Measurements from ENCODE around the gene PPP1R13B.

The PPP1R13B gene

DNA sequence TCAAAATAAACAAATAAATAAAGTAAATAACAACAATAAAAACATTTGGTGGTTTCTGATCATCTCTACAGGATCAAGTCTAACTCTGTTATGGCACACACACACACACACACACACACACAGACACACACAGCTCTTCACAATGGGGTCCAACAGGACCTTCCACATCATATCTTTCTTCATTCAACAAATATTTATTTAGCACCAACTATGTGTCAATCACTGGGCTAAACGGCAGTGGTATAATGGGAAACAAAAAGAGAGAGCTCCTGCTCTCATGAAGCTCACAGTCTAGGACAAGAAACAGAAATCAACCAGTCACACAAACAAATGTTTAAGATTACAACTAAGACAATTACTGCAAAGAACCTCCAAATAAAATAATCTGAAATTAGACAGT is 9.3 kb downstream of the PPP1R13B start:
- TF ChIP-seq, protein P1, sequence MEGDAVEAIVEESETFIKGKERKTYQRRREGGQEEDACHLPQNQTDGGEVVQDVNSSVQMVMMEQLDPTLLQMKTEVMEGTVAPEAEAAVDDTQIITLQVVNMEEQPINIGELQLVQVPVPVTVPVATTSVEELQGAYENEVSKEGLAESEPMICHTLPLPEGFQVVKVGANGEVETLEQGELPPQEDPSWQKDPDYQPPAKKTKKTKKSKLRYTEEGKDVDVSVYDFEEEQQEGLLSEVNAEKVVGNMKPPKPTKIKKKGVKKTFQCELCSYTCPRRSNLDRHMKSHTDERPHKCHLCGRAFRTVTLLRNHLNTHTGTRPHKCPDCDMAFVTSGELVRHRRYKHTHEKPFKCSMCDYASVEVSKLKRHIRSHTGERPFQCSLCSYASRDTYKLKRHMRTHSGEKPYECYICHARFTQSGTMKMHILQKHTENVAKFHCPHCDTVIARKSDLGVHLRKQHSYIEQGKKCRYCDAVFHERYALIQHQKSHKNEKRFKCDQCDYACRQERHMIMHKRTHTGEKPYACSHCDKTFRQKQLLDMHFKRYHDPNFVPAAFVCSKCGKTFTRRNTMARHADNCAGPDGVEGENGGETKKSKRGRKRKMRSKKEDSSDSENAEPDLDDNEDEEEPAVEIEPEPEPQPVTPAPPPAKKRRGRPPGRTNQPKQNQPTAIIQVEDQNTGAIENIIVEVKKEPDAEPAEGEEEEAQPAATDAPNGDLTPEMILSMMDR (conservative IDR thresholded peaks at IDR 0.05; ENCODE audit: low read length), result no peak
- DNase-seq (ENCODE audit: low read depth), result no peak
- no peak overlapping the region for H3K4me3 ChIP-seq (ENCODE audit: low read length)

DNA sequence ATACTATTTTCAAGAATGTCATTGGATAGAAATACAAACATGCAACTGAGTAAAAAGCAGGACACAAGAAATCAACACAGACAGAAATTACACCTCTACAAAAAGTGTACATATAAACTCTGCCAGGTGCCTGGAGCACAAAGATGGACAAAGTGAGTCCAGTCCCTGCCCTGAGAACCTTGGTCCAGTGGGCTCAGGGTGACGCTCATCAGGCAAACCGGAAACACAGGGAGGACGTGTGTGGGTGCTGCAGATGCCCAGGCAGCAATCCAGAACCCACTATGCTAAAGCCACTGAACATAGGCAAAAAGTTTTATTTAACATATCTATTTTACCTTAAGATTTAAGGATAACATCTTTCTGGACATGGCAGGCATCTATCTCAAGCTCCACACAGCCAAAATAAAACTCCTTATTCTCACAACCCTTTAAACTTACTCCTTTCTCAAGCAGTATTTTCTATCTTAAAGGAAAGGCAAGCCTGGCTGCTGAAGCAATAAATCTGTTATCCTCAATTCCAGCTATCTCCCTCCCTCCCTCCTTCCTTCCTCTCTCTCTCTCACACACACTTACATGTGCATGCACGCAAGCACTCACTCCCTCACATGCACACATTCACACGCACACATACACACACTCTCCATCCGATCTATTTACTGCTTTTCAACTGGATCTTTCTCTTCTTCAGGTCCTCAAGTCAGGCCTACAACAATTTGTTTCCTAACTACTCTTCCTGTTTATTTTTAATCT is 10.2 kb downstream of the PPP1R13B start:
- no peak overlapping the region for H3K4me3 ChIP-seq (ENCODE audit: low read length)
- peak; percentile 35 for DNase-seq (ENCODE audit: low read depth)
- TF ChIP-seq, protein P1 (conservative IDR thresholded peaks at IDR 0.05; ENCODE audit: low read length), result no peak

DNA sequence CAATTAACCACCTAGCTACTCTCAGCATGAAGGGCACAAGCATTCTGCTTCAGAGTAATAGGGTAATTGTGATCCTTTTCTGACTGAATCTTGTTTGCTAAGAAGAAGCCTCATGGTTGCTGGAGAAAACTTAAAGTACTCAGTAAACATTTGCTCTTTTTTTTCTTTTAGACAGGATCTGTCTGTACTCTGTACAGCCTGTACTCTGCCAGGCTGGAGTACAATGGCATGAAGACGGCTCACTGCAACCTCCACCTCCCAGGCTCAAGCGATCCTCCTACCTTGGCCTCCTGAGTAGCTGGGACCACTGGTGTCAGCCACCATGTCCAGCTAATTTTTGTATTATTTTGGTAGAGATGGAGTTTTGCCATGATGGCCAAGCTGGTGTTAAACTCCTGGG is 12.4 kb downstream of the PPP1R13B start:
- TF ChIP-seq, protein P1 (conservative IDR thresholded peaks at IDR 0.05; ENCODE audit: low read length), result no peak
- DNase-seq (ENCODE audit: low read depth), result no peak
- no peak overlapping the region for H3K4me3 ChIP-seq (ENCODE audit: low read length)

DNA sequence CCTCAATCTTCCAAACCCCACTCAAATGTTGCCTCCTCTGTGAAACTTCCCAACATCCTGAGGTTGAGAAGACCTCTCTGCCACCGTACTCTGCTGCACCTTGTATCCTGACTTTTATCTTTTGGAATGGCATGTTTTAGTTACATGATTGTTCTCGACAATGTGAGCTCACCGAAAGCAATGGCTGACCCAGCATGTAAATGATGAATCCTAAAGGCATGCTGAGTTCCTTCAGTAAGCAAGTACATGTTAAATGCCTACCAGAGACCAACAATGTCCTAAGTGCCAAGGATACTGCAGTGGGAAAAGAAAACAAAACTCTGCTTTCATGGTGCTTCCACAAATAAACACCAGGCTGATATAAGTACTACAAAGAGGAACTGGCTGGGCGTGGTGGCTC is 13.7 kb downstream of the PPP1R13B start:
- TF ChIP-seq, protein P1 (conservative IDR thresholded peaks at IDR 0.05; ENCODE audit: low read length), result no peak
- no peak overlapping the region for H3K4me3 ChIP-seq (ENCODE audit: low read length)

DNA sequence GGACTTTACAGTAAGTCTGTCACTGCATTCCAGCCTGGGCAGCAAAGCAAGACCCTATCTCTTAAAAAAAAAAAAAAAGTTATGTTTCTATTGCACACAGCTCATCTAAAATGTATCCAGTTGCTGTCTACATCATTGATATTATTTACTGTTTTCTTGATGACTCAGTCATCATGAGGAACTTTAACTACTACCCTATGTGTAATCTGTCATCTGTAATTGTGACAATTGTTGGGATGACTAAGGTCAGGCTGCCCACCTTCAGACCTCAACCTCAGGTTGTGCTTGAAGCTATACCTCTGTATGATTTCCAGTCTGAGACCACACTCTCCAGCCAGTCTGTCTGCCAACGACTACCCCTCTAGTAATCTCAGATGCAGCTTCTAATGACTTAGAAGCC is 15.3 kb downstream of the PPP1R13B start:
- no peak overlapping the region for H3K4me3 ChIP-seq (ENCODE audit: low read length)
- DNase-seq (ENCODE audit: low read depth), result no peak
- TF ChIP-seq, protein P1 (conservative IDR thresholded peaks at IDR 0.05; ENCODE audit: low read length), result no peak

More for the DNA sequence above, 13.7 kb downstream of the PPP1R13B start:
- no peak for DNase-seq (ENCODE audit: low read depth)

DNA sequence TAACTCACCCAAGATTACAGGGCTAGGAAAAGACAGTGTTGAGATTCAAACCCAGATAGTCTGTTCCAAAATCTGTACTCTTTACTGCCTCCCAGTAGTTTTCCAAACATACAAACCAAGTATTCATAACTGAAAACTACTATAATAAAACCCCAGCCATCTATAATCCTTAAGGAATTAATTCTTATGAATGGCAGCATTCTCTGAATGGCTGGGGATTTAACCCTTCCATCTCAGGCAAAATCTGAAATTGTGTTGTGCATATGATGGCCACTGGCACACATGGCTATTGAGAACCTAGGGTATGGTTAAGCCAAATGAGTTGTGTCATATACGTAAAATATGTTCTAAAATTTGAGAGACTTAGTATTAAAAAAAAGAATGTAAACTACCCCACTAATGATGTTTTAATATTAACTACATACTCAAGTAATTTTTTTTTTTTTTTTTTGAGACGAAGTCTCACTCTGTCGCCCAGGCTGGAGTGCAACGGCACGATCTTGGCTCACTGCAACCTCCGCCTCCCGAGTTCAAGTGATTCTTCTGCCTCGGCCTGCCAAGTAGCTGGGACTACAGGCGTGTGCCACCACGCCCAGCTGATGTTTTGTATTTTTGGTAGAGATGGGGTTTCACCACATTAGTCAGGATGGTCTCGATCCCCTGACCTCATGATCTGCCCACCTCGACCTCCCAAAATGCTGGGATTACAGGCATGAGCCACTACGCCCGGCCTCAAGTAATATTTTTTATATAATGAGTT is 16.7 kb downstream of the PPP1R13B start:
- no peak for DNase-seq (ENCODE audit: low read depth)
- TF ChIP-seq, protein P1 (conservative IDR thresholded peaks at IDR 0.05; ENCODE audit: low read length), result no peak
- H3K4me3 ChIP-seq (ENCODE audit: low read length), result no peak overlapping the region

Data from AG10803 (cell line).